ENCODE results near the gene EXOSC10. TPM values are rescaled to one million over a fixed set of nuclear protein-coding genes. Genes with fewer than 3 reads are reported as not detected.

The EXOSC10 gene
- polyA plus RNA-seq, 1 of the 3 experiments (the other 2 are of a cell fraction) = 62.5 TPM

- Histone ChIP-seq H3K27ac (ENCODE audit: low read depth in 2 of 2, low read length in 1 of 2) (no peak overlapping the region), H3K4me2 (no peak overlapping the region), H3K27me3 (ENCODE audit: insufficient read depth) (no peaks in the 10 kb centered on the region), H3F3A (replicated peaks; ENCODE audit: insufficient read depth) (no peaks in the 10 kb centered on the region), H3K9ac (no peak overlapping the region), H3K9me3 (no peaks in the 10 kb centered on the region), H3K36me3 (replicated peaks in 1 of 2; ENCODE audit: control insufficient read depth in 1 of 2, insufficient read depth in 2 of 2, low read length in 1 of 2) (peaks cover 47 to 76% of the 10 kb centered on the region in 2 experiments), H4K20me1 (ENCODE audit: insufficient read depth) (no peaks in the 10 kb centered on the region), H3K4me3 (ENCODE audit: low read depth in 2 of 2, low read length in 1 of 2) (no peak overlapping the region), H3K79me2 (ENCODE audit: insufficient read depth) (no peaks in the 10 kb centered on the region), H3K4me1 (ENCODE audit: control insufficient read depth in 1 of 2, insufficient read depth in 2 of 2, low read depth in 1 of 2, low read length in 1 of 2) (no peaks in the 10 kb centered on the region), H2AFZ (ENCODE audit: low read depth) (no peak overlapping the region), H3K9me2 (no peaks in the 10 kb centered on the region)
- TF ChIP-seq GATA2 (CRISPR knock-in tag; IDR thresholded peaks at IDR 0.05) (no peak), TAF1 (IDR thresholded peaks at IDR 0.05; ENCODE audit: borderline replicate concordance, low read depth, low read length) (no peak), EZH2phosphoT487 (IDR thresholded peaks at IDR 0.05; ENCODE audit: borderline replicate concordance, low read depth) (no peak), SIN3A (IDR thresholded peaks at IDR 0.05; ENCODE audit: borderline replicate concordance, low read depth, low read length) (no peak), NFIC (IDR thresholded peaks at IDR 0.05; ENCODE audit: borderline replicate concordance) (no peak), SMC3 (IDR thresholded peaks at IDR 0.05; ENCODE audit: low read depth, low read length) (no peak)
- no peak for DNase-seq
- ChIA-PET POLR2A (no interaction called here), CTCF (interaction anchor here (2.2 kb wide), 1 partner anchor 89 kb away, joined by 10 read pairs; no protein-coding TSS in a partner anchor)
- WGBS (ENCODE audit: low lambda C conversion rate) = 84% methylated on average over 5 of the region's 5 CpGs
Measured at GRCh38 chr1:11126569-11126968, 26.9 kb upstream of the EXOSC10 start.

- Histone ChIP-seq H3K9me3 (no peaks in the 10 kb centered on the region), H3K27me3 (ENCODE audit: insufficient read depth) (no peaks in the 10 kb centered on the region), H3K36me3 (replicated peaks in 1 of 2; ENCODE audit: control insufficient read depth in 1 of 2, insufficient read depth in 2 of 2, low read length in 1 of 2) (peaks cover 53 to 77% of the 10 kb centered on the region in 2 experiments), H3F3A (replicated peaks; ENCODE audit: insufficient read depth) (no peaks in the 10 kb centered on the region), H4K20me1 (ENCODE audit: insufficient read depth) (no peaks in the 10 kb centered on the region), H3K79me2 (ENCODE audit: insufficient read depth) (no peaks in the 10 kb centered on the region), H3K4me1 (ENCODE audit: control insufficient read depth in 1 of 2, insufficient read depth in 2 of 2, low read depth in 1 of 2, low read length in 1 of 2) (no peaks in the 10 kb centered on the region), H3K27ac (ENCODE audit: low read depth in 2 of 2, low read length in 1 of 2) (no peak overlapping the region), H2AFZ (ENCODE audit: low read depth) (no peak overlapping the region), H3K4me3 (ENCODE audit: low read depth in 2 of 2, low read length in 1 of 2) (no peak overlapping the region), H3K4me2 (no peak overlapping the region), H3K9ac (no peak overlapping the region), H3K9me2 (no peaks in the 10 kb centered on the region)
- POLR2A ChIA-PET = no interaction called here
- CTCF ChIA-PET = no interaction called here
- whole genome bisulfite sequencing (ENCODE audit: low lambda C conversion rate) = 98% methylated on average over 5 of the region's 5 CpGs
- DNase-seq = no peak
- TF ChIP-seq PBX3 (IDR thresholded peaks at IDR 0.05) = no peak
Measured at GRCh38 chr1:11125931-11126330, 26.3 kb upstream of the EXOSC10 start.

- Histone ChIP-seq H3K9me2 (no peaks in the 10 kb centered on the region), H3K4me1 (ENCODE audit: control insufficient read depth in 1 of 2, insufficient read depth in 2 of 2, low read depth in 1 of 2, low read length in 1 of 2) (no peaks in the 10 kb centered on the region), H3K36me3 (replicated peaks in 1 of 2; ENCODE audit: control insufficient read depth in 1 of 2, insufficient read depth in 2 of 2, low read length in 1 of 2) (peaks cover 50 to 68% of the 10 kb centered on the region in 2 experiments), H3K79me2 (ENCODE audit: insufficient read depth) (no peaks in the 10 kb centered on the region), H3F3A (replicated peaks; ENCODE audit: insufficient read depth) (no peaks in the 10 kb centered on the region), H3K9me3 (no peaks in the 10 kb centered on the region), H3K4me2 (no peak overlapping the region), H3K27me3 (ENCODE audit: insufficient read depth) (no peaks in the 10 kb centered on the region), H3K9ac (no peak overlapping the region), H4K20me1 (ENCODE audit: insufficient read depth) (no peaks in the 10 kb centered on the region), H3K4me3 (ENCODE audit: low read depth in 2 of 2, low read length in 1 of 2) (no peak overlapping the region), H2AFZ (ENCODE audit: low read depth) (no peak overlapping the region), H3K27ac (ENCODE audit: low read depth in 2 of 2, low read length in 1 of 2) (no peak overlapping the region)
- POLR2A ChIA-PET = no interaction called here
- CTCF ChIA-PET = interaction anchor here (1.5 kb wide), 1 partner anchor 87 kb away, joined by 6 read pairs; no protein-coding TSS in a partner anchor
- WGBS (ENCODE audit: low lambda C conversion rate) = 100% methylated on average over 3 of the region's 3 CpGs
- no peak for DNase-seq
- TF ChIP-seq PBX3 (IDR thresholded peaks at IDR 0.05) = no peak
- no peak for TF ChIP-seq TAF1 (IDR thresholded peaks at IDR 0.05; ENCODE audit: borderline replicate concordance, low read depth, low read length)
- TF ChIP-seq FOSL2 (IDR thresholded peaks at IDR 0.05; ENCODE audit: borderline replicate concordance, low read depth) = no peak
- no peak for TF ChIP-seq IRF3 (IDR thresholded peaks at IDR 0.05; ENCODE audit: low read depth, low read length)
- no peak for TF ChIP-seq TEAD4 (IDR thresholded peaks at IDR 0.05; ENCODE audit: borderline replicate concordance, insufficient read depth)
- TF ChIP-seq MEF2A (IDR thresholded peaks at IDR 0.05; ENCODE audit: borderline replicate concordance, low read depth) = no peak
- TF ChIP-seq GABPA (IDR thresholded peaks at IDR 0.05; ENCODE audit: low read depth) = no peak
- TF ChIP-seq USF2 (IDR thresholded peaks at IDR 0.05; ENCODE audit: borderline replicate concordance, low read depth, low read length) = no peak
- TF ChIP-seq CHD2 (IDR thresholded peaks at IDR 0.05; ENCODE audit: low read length, partially characterized antibody) = no peak
- TF ChIP-seq MXI1 (IDR thresholded peaks at IDR 0.05; ENCODE audit: low read depth, low read length) = no peak
Measured at GRCh38 chr1:11124965-11125364, 25.3 kb upstream of the EXOSC10 start.
